SK-N-MC (cell line): Measurements from ENCODE around the gene TRMT11.

Experiments used
- EZH2 ChIP-seq: fragments of 200-600 bp; sonication (generic); IDR thresholded peaks from one replicate; pipeline ENCODE4 v1.6.1; 2017; ENCODE audit warnings: antibody characterized with exemption
- POLR2AphosphoS5 ChIP-seq: IDR thresholded peaks from 2 replicates; pipeline ENCODE4 v1.6.1; 2012; ENCODE audit warnings: mild to moderate bottlenecking, low read depth, low read length, borderline replicate concordance

DNA sequence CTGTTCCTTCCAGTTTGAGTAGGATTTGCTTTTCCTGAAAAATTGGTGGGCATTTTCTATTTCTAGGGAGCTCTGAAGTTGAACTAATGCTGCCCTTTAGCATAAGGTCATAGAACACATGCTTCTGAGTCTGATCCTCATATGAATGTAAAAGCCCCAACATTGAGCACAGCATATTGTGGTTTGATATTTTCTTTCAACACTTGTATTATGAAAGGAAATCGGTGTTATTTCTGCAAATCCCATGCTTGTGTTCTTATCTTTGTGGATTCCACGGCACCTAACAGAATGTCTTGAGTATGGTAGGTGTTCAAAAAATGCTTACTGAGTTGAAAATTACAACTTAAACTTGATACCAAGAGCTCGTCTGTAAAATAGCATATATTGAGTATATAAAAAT, 85.8 kb downstream of the TRMT11 start:
- TF ChIP-seq EZH2 (no peak), POLR2AphosphoS5 (no peak)
